Lower lobe of right lung (tissue), 2 donors: ENCODE results near the gene MUCL3. TPM values are rescaled to one million over a fixed set of nuclear protein-coding genes. Genes with fewer than 3 reads are reported as not detected.

Experiments
- ATAC-seq, 2 donors: fragments of 200-7000 bp; cut with Tn5 transposase; one replicate each; pipeline ENCODE4 v1.9.1; 2020 to 2022; ENCODE audit warnings: mild to moderate bottlenecking in 2 of 2, moderate library complexity in 2 of 2
- DNase-seq: peaks from one replicate; pipeline ENCODE4 v3.0.0-alpha.2; 2020
- H3K27ac ChIP-seq: fragments of 200-600 bp; one replicate; pipeline ENCODE4 v1.8.0; 2022
- H3K27me3 ChIP-seq: fragments of 200-600 bp; one replicate; pipeline ENCODE4 v1.8.0; 2022; ENCODE audit warnings: low read depth
- H3K36me3 ChIP-seq: fragments of 200-600 bp; one replicate; pipeline ENCODE4 v1.8.0; 2022; ENCODE audit warnings: mild to moderate bottlenecking
- H3K4me1 ChIP-seq: fragments of 200-600 bp; one replicate; pipeline ENCODE4 v1.8.0; 2022
- H3K4me3 ChIP-seq: fragments of 200-600 bp; one replicate; pipeline ENCODE4 v1.8.0; 2022; ENCODE audit warnings: mild to moderate bottlenecking
- H3K9me3 ChIP-seq: fragments of 200-600 bp; one replicate; pipeline ENCODE4 v1.8.0; 2022
- intact Hi-C: fragments of 100-400 bp; cut with DNase I; formaldehyde crosslinking; loops from one replicate; pipeline ENCODE4 v1.11.0; 2022
- total RNA-seq: library from RNA; stranded (reverse); fragmentation: NEBNext Ultra II Directional; extraction: Animal tissue kit (Norgen Biotek cat#: 25700); gene quantifications from one replicate; pipeline ENCODE4 v1.2.1, GENCODE V29; 2021
- TF ChIP-seq, protein P1 (sequence below): fragments of 200-600 bp; IDR thresholded peaks from one replicate; pipeline ENCODE4 v1.8.0; 2022; ENCODE audit warnings: antibody characterized with exemption, mild to moderate bottlenecking
- donor health status: DM: no; HTN: yes; CAD: no; lungs with severe emphysema.

MUCL3 gene
- total RNA-seq, 1 donor from 2014 or later, result 5.3 TPM

DNA sequence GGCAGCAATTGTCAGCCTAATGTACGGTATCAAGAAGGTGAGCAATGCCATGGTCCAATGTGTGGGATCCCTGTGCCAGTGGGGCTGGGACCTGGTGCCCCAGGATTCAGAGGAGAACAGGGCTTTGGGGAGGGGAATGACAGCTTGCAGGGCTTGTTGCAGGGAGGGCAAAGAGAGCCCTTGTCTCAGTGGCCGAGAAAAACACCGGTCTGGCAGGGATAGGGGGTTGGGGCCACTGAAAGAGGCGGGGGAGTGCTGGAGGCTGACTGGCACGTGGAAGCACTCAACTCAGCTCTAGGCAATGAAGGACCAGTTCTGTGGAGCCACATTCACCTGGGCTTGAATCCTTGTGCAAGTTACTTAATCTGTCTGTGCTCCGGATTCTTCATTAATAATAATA is 3.5 kb upstream of the MUCL3 start:
- TF ChIP-seq, protein P1, sequence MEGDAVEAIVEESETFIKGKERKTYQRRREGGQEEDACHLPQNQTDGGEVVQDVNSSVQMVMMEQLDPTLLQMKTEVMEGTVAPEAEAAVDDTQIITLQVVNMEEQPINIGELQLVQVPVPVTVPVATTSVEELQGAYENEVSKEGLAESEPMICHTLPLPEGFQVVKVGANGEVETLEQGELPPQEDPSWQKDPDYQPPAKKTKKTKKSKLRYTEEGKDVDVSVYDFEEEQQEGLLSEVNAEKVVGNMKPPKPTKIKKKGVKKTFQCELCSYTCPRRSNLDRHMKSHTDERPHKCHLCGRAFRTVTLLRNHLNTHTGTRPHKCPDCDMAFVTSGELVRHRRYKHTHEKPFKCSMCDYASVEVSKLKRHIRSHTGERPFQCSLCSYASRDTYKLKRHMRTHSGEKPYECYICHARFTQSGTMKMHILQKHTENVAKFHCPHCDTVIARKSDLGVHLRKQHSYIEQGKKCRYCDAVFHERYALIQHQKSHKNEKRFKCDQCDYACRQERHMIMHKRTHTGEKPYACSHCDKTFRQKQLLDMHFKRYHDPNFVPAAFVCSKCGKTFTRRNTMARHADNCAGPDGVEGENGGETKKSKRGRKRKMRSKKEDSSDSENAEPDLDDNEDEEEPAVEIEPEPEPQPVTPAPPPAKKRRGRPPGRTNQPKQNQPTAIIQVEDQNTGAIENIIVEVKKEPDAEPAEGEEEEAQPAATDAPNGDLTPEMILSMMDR, result no peak
- peak; percentile 64 for ATAC-seq
- Histone ChIP-seq H3K27me3 (no peaks in the 10 kb centered on the region), H3K9me3 (no peaks in the 10 kb centered on the region), H3K27ac (peak overlapping the region; percentile 31), H3K4me3 (peak overlapping the region; percentile 39), H3K4me1 (peaks cover 29% of the 10 kb centered on the region), H3K36me3 (no peaks in the 10 kb centered on the region)
- peak; percentile 71 for DNase-seq
- intact Hi-C loops, result no loop called here

DNA sequence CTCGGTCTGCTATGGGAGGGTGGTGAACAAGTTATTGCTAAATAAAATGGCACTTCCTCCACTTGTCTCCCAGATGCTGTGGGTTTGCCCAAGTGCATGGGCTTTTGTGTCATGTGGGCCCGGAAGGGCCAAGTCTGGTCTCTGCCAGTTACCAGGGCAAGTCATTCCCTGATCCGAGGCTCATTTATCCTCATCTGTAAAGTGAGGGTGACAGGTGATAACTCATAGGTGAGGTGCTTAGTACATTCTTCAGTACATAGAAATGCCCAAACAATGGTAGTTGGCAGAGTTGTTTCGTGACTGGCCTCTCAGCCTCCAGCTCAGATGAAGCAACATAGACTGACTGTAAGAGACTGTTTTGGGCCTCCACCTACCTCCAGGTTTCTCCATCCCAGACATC is 2.0 kb upstream of the MUCL3 start:
- Histone ChIP-seq H3K27me3 (no peaks in the 10 kb centered on the region), H3K9me3 (no peaks in the 10 kb centered on the region), H3K4me3 (no peak overlapping the region), H3K36me3 (no peaks in the 10 kb centered on the region), H3K27ac (no peak overlapping the region), H3K4me1 (peaks cover 31% of the 10 kb centered on the region)
- ATAC-seq (no peak), DNase-seq (no peak)
- intact Hi-C loops, result no loop called here
- TF ChIP-seq, protein P1, result no peak

GRCh38 chr6:30939473-30939872 is 1.3 kb upstream of the MUCL3 start:
- intact Hi-C loops, result no loop called here
- no peak overlapping the region for H3K27ac ChIP-seq
- DNase-seq, result no peak

DNA sequence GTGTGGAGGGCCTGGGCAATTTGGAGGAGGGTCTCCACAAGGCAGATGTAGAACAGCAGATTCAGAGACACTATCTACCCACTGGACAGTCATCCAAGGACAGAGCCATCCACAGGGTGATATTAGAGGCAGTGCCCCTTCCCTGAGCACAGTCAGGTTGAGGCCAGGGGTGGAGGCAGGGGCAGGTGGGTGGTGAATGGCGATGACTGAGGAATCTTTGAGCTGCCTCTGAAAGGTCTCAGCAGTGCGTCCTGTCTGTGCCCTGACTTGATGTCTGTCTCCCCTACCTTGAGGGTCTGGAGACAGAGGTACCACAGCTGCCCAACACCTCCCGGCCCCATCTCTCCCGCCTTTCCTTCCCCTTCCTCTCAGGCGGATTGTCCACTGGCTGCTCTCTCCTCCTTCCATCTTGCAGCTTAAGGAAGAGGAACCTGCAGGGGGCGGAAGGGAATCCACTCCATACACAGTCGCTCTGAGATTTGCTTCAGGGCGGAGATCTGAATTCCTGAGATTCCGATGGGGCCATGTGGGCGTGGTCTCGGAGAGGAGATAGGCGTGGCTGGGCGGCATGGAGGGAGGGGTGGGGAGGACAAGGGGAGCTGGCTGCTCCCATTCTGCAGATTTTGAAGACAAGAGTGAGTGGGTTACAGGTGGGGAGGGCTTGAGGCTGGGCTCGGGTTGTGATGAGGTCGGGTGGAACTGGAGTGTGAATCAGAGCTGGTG is 1.7 kb downstream of the MUCL3 start:
- no peak overlapping the region for H3K27ac ChIP-seq
- TF ChIP-seq, protein P1, result peak; percentile 46
- peak; percentile 89 for DNase-seq
- H3K4me1 ChIP-seq, result peaks cover 22% of the 10 kb centered on the region
- H3K27me3 ChIP-seq, result no peaks in the 10 kb centered on the region
- intact Hi-C loops, result no loop called here
- no peaks in the 10 kb centered on the region for H3K9me3 ChIP-seq
- H3K4me3 ChIP-seq, result no peak overlapping the region
- ATAC-seq, result peak; percentile 93
- H3K36me3 ChIP-seq, result no peaks in the 10 kb centered on the region

More at GRCh38 chr6:30939473-30939872, 1.3 kb upstream of the MUCL3 start:
- ATAC-seq, result no peak
- Histone ChIP-seq H3K4me1 (peaks cover 24% of the 10 kb centered on the region), H3K4me3 (no peak overlapping the region), H3K9me3 (no peaks in the 10 kb centered on the region), H3K36me3 (no peaks in the 10 kb centered on the region), H3K27me3 (no peaks in the 10 kb centered on the region)
- TF ChIP-seq, protein P1, result no peak

DNA sequence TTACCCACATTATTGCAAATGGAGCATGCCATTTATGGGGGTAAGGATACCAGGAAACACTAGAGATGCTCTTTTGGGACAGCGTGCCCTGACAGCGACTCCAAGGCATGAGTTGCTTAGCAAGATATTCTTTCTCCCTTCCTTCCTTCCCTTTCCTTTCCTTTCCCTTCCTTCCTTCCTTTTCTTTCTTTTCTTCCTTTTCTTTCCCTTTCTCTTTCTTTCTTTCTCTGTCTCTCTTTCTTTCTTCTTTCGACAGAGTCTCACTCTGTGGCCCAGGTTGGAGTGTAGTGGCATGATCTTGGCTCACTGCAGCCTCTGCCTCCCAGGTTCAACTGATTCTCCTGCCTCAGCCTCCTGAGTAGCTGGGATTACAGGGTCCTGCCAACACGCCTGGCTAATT is 3.3 kb downstream of the MUCL3 start:
- TF ChIP-seq, protein P1, result no peak
- no peak for ATAC-seq

More for the DNA sequence above, 3.3 kb downstream of the MUCL3 start:
- Histone ChIP-seq H3K27me3 (no peaks in the 10 kb centered on the region), H3K9me3 (no peaks in the 10 kb centered on the region), H3K4me1 (peaks cover 11% of the 10 kb centered on the region), H3K27ac (no peak overlapping the region), H3K4me3 (no peak overlapping the region), H3K36me3 (no peaks in the 10 kb centered on the region)
- intact Hi-C loops, result no loop called here
- DNase-seq, result no peak
